NCI-H510A (cell line): ENCODE measurements around the gene CLDN5.

Experiments used
- DNase-seq: peaks from one replicate; lab custom pipeline; 2025; lab: John Stamatoyannopoulos, UW

The CLDN5 gene, protein sequence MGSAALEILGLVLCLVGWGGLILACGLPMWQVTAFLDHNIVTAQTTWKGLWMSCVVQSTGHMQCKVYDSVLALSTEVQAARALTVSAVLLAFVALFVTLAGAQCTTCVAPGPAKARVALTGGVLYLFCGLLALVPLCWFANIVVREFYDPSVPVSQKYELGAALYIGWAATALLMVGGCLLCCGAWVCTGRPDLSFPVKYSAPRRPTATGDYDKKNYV

DNA sequence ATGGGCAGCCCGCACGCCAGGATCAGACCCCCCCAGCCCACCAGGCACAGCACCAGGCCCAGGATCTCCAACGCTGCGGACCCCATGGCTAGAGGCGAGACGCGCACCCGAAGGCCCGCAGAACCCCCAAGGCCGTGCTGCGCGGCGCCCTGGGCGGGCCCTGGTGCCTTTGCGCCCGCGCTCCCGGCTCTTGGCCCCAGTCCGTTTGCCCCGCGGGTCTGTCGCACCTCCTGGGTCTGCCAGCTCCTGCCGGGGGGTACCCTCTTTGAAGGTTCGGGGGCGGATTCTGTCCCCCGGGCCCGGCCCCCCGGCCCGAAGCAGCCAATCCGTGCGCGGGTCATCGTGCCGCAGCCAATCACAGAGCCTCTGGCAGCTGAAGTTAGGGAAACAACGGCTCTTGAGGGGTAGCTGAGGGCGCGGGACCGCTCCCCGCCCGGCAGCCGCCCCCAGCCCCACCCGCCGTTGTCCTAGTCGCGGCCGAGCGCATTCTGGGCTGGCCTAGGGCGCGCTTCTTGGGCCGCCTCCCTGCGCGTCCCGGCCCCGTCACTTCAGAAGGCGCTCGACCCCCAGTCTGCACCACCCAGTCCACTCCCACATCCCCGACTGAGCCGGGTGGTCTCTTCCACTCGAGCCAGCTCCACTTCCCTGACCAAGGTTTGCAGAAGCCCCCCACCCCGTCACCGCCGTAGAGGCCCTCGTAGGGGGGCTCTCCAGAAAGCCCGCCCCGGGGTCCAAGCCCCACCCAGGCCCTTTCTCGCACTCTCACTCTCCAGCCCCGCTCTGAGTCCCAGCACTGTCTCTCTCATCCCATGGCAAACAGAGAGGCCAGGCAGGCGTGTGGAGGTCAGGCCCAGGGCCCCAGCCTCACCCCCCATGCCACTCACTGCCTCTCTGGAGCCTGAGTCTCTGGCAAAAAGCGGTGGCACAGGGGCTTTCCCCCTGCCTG lies at the start of gene CLDN5:
CLDN5 (minus strand) TSS at position 241 of the 946 bp plus-strand sequence; CDS start at position 86, 155 bp downstream.
- DNase-seq: no peak

DNA sequence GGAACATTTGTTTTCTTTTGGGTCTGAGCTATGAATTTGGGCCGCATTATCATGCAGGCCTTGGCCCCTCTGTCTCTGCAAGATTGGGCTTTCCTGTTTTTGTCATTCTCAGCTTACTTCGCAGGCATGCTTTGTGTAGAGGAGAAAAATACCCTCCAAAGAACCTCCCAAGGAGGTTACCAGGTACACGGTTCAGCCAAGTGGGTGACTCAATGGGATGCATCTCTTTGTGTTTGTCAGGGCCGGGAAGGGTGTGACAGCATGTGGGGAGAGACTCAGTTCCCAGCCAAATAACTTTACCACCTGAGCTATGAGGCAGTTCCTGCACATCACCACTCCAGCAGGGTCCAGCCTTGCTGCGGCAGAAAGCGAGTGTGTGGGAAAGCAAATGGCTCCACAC lies 47.8 kb upstream of the CLDN5 start:
- no peak for DNase-seq

DNA sequence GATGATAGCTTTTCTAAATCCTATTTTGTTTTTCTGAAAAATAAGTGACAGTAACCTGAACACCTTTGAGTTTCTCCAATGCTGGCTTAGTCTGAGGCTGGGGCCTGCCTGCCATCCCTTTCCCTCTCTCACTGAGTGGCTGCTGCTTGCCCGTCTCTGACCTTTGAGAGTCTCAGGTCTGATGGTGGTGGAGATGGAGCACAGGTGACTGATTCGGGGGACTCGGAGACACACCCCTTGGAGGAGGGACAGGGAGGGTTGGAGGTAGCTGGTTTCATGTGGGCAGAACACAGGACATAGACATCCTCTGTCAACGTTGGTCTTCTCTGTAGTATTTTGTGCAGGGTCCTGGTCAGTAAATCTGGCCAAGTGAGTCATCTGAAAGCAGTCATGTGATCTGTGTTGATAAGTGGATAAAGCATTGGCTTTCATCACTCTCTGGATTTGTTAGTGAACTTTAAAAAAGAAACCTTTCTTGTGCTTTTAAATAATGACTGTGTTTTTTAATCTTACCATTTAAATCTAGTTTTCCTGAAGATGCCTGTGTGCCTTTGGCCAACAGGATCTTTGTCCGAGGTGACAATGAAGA lies 47.1 kb upstream of the CLDN5 start:
- DNase-seq: no peak

DNA sequence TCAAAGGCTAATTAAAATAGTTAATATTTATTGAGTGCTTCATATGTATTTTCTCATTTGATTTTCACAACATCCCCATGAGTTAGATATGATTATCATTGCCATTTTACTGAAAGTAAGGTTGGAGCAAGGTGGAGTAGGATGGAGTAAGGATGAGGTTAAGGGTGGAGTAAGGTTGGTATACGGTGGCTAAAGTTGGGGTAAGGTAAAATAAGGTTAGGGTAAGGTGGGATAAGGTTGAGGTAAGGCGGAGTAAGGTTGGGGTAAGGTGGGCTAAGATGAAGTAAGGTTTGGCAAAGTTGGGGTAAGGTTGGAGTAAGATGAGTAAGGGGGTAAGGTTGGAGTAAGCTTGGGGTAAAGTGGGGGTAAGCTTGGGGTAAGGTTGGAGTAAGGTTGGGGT lies 45.8 kb upstream of the CLDN5 start:
- DNase-seq: no peak

DNA sequence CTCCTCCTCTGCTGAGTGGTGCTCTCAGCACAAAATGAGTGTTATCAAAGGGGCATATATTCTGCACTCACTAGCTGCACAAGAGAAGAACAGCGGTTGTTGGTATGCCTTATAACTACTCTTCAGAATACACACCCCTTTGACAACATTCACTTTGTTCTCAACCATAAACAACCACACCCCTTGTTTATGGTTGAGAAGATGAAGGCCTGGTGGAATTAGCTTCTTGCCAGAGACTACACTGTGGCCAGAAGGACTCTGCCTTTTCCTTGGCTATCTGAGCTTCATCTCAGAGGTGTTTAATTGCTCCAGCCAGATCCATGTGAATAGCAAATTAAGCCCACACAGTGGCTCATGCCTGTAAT lies 45.0 kb upstream of the CLDN5 start:
- DNase-seq: no peak

DNA sequence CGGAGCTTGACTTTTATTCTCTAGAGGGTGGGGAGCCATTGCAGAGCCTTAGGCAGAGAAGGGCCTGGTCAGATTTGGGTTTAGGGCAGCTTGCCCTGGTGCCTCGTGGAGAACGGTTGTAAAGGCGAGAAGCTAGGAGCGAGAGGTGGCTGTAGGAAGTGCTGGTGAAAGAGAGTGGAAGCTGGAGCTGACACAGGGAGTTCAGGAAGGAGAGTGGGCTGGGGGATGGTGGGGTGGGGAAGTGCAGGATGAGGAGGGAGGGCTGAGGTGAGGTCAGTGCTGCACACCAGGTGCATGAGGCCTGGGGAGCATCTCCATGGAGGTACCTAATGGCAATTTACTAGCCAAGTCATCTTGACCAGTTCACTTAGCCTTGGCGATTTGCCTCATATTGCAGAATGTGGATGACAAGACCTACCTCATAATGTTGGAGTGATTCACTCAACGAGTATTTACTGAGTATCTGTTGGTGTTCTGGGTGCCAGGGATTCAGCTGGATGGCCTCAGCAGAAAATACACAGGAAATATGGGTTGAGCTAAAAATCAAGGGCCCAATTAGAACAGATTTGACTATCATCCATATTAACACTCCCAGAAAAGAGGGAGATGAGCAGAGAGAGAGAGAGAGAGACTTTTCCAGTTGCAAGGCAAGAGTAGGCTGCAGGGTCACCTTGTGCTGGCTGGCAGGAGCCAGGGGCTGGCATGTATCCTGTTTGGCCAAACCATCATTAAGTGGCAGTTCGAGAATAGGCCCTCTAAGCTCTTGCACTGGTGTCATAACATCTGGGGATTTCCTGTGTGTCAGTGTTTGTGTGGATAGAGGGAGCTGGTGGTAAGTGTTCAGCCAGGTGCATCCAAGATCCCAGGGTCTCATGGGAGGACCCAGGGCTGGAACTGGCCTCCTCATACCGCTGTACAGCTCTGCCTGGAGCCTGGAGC lies 44.4 kb upstream of the CLDN5 start:
- no peak for DNase-seq

DNA sequence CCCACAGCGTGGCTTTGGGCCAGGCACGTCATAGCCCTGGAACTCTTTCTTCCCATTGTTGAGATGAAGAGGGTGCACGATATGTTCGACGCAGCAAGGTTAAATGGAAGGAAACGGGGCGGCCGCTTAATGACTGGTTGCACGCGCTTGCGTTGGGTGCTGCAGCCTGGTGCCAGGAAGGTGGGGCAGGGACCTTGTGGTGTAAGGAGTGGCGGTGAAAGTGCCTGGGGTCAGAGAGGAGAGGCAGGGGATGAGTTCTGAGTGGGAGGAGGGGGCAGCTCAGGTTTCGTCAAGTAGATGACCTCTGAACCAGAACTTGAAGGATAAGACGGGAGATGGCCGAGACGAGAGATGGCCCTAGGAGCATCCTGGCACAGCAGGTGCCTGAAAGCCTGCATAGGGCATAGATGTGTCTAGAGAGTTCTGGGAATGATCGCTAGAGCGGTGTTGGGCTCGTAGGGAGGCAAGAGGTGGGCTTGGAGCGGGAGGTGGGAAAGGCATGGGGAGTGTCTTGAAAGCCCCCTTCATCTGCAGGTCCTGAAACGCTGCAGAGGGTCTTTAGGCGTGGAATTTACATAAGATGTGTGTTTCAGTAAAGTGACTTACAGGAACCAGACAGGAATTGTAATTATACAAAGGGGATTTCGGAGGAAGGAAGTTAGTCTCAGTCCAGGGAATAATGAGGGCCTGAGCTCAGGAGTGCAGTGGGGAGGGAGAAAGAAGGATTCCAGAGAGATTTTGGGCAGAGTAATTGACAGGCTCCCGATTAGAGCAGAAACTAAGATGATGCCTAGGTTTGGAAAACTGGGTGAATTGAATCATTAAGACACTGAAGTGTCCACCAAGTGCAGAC lies 43.2 kb upstream of the CLDN5 start:
- no peak for DNase-seq

DNA sequence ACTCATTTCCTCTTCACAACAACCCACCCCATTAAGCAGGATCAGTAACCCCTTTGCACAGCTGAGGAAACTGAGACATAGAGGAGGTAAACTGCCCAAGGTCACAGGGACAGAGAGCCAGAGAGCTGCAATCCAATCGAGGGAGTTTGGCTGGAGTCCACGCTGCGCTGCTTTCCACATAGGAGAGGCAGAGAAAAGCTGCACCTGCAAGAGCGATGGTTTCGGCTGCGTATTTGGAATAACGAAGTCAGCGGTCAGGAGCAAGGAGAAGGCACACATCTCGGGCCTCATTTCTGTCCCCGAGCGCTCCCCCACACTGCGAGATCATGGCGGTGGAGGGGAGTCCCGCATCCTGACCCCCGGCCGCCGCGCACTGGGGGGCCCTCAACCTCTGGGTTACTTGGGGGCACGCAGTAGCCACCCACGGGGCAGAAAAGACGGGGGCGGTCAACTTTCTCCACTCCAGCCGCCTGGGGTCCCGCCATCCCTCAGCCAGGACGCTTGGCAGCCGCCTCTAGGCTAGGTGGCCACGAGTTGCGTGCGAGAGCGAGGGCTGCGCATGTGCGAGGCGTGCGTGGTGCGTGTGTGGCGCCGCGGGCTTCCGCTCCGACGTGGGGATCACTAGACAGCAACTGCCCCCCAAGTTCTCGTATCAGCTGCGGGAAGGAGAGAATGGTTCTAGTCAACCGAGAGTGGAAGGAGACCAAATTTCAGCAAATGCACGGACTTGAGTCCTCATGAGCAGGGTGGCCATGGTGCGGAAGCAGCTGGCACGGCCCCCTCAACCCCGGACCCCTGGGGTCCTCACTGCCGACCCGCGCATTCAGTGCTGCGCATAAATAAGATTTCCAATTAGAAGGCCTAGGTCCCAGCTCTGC lies 42.3 kb upstream of the CLDN5 start:
- DNase-seq: no peak

DNA sequence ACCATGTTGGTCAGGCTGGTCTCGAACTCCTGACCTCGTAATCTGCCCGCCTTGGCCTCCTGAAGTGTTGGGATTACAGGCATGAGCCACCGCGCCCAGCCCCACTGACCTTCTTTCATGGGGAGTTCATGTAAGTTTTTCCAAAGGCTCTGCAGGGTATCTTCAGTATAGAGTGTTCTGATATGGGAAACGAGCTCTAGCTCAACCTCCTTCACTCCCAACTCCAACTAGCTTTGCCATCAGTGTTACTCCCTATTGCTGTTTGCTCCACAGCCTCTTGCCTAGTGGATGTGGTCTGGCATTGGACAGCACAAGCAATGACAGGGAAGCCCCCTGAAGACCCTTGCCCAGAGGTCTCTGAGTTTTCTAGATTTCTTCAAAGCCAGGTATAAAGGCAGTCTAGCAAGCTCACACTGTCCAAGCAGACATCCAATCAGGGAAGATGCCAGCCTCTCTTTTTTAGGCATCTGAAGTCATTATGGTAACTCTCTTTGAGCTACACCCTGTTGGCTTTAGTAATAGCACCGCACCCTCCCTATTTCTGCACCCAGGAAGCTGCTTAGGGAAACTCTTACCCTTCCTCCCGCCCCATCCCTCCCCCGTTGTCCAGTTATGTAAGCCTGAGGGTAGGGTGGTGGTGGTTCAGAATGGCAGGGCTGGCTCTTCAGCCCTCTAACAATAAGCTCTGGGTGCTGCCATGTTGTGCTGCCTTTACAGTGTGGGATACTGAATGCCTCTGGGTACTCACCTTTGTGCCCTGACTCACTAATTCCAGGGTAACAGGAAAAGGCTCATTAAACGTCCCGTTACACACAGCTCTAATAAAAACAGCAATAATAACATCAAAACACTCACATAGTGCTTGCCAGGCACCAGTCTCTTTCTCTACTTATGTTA lies 41.4 kb upstream of the CLDN5 start:
- DNase-seq: no peak

DNA sequence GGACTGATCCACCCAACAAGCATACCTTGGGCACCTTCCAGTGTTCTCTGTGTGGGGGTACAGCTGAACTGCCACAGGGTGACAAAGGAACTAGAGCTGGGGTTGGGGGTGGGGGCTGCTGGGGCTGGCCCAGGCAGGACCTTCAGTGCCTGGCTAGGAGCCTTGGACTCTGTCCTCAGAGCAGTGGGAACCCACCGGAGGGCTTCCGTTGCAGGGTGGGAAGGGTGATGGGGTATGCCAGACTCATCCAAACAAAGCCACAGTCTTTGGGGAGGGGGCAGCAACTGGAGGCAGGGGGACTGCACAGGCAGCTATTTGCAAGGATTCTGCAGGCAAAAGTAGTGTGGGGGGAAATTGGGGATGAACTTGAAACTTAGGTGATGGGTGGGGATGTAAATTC lies 35.7 kb upstream of the CLDN5 start:
- no peak for DNase-seq

DNA sequence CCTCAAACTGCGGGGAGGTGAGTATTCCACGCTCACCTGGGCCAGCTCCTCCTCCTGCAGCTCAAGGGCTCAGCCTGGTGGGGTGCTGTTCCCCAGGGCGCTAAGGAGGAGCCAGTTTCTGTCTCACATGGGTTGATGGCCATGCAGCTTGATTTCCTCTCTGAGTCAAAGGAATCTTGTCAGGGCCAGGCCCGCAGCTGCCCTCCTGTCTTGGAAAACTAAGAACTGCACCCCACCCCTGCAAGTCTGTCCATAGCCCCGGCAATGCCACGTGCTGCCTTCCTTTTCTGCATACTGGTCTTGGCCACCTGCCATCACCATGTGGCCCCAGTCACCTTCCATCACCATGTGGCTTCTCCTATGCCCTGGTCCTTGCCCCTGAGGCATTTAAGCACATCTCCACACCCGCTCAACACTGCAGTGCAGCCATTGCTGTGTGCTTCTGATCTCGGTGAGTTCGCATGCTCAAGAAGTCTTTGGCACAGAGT lies 35.2 kb upstream of the CLDN5 start:
- no peak for DNase-seq

DNA sequence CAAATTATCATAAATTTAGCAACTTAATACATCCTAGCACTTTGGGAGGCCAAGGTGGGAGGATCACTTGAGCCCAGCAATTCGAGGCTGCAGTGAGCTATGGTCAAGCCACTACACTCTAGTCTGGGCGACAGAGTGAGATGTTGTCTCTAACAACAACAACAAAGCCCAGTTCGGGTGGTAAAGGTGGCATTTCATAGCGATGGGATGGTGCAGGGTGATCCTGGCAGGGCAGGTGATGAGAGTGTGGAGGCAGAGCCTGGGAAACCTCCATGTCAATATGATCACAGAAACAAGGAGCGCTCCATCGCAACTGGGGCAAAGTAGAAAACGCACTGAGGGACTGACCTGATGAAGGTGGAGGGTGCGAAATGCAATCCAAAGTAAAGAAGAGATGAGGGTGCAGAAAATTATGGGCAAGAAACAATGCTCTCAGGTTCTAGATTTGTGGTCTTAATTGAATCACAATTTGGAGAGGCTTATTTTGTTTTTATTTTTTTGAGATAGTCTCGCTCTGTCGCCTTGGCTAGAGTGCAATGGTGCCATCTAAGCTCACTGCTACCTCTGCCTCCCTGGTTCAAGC lies 32.8 kb upstream of the CLDN5 start:
- no peak for DNase-seq

DNA sequence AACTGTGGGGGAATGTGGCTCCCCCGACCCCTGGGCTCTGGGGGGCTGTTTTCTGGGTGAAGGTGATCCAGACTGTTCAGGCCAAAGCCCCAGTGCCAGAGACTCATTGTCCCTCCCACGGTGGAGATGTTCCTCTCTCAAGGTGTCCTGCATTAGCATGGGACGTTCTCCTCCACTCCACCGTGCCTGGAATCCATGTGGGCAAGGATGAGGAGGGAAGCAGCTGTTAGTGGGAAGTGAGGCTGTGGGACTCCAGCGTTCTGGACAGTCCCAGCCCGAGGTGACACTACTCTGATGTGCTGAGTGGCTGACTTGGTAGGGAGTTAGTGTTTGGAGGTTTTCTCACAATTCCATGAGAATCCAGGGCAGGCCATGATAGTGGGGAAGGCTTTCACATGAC lies 31.4 kb upstream of the CLDN5 start:
- DNase-seq: no peak

DNA sequence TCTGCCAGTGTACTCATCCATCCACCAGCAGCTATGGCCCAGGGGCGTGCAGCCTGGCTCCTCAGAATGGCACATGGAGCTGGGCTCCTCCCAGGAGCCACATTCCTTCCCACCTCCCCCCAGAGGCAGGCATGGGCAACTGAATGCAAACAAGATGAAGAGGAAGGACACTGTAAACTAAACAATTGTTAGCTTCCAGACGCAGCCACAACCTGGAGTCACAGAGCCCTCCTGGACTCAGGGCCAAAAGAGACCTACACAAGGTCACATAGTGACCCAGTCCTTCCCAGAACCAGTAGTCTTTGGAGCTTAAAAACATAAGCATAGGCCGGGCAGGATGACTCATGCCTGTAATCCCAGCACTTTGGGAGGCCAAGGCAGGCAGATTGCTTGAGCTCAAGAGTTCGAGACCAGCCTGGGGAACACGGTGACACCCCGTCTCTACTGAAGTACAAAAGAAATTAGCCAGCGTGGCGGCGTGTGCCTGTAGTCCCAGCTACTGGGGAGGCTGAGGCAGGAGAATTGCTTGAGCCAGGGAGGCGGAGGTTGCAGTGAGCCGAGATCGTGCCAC lies 30.7 kb upstream of the CLDN5 start:
- no peak for DNase-seq

DNA sequence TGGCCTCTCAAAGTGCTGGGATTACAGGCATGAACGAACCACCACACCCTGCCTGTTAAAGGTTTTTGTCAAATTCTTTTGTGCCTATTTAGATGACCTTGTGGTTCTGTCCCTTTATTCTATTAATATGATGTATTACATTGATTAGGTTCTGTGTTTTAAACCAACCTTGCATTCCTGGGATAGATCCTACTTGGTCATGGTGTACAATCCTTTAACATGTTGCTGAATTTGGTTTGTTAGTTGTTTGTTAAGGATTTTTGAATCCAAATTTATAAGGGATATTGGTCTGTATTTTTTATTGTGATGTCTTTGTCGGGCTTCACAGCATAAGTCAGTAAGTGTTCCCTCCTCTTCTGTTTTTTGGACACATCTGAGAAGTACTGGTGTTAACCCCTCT lies 29.0 kb upstream of the CLDN5 start:
- DNase-seq: no peak

DNA sequence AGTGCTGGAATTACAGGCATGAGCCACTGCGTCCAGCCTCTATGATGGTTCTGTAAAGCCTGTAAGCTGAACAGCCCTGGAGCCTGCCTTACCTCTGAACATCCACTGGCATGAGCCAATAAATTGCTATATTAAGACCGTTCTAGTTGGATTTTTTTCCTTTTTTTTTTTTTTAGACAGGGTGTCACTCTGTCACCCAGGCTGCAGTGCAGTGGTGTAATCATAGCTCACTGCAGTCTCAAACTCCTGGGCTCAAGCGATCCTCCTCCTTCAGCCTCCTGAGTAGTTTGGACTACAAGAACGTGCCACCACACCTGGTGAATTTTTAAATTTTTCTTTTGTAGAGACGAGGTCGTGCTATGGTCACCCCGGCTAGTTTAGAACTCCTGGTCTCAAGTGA lies 26.2 kb upstream of the CLDN5 start:
- DNase-seq: no peak

DNA sequence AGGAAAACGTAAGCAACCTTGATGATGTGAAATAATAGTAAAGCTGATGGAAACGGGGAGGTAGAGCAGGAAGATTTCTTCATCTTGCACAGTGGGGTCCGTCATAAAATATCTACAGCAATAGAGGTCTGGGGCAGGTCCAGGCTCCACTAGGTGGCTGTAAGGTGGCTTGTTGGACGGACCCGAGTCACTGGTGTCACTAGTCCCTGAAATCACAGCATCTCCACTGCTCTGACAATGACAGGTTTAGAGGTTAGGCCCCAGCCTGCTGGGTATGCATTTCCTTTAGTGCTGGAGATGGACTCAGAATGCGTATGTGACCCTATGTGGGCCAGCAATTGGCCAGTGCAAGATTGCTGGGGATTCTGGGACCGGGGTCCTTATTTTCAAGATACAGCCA lies 25.2 kb upstream of the CLDN5 start:
- DNase-seq: no peak

DNA sequence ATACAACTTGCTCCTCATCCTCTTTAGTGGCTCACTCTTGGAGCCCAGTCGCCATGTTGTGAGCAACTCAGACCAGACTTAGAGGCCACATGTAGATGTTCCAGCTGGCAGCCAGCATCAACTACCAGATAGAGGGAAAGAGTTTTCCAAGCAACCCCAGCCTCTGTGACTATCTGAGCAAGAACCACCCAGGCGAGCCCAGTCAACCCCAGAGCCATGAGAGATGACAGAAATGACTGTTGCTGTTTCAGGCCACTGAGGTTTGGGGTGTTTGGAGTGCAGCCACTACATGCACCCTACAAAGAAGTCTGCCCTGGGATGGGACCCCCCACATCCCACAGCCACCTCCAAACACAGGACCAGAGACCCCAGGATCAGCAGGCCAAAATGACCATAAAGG lies 24.8 kb upstream of the CLDN5 start:
- no peak for DNase-seq
